HG03571 (cell line): ENCODE measurements around the gene HOTAIR.

Experiments used
- ATAC-seq: cut with Tn5 transposase; IDR thresholded peaks from one replicate; pipeline ENCODE4 v1.9.1; 2021; ENCODE audit not compliant: unreplicated experiment

Gene HOTAIR

GRCh38 chr12:53974084-53975063 is at the start of gene HOTAIR:
Gene HOTAIR, minus strand, starts transcription at chr12:53974954.
- ATAC-seq: no peak

- no peak for ATAC-seq
Measured at GRCh38 chr12:54024127-54024526, 49.4 kb upstream of the HOTAIR start.

- ATAC-seq: no peak
Measured at GRCh38 chr12:54022960-54023884, 48.5 kb upstream of the HOTAIR start.

GRCh38 chr12:54021432-54022013 is 46.8 kb upstream of the HOTAIR start:
- ATAC-seq: no peak

GRCh38 chr12:54020591-54021405 is 46.0 kb upstream of the HOTAIR start:
- no peak for ATAC-seq

- no peak for ATAC-seq
Measured at GRCh38 chr12:54019924-54020590, 45.3 kb upstream of the HOTAIR start.

- no peak for ATAC-seq
Measured at GRCh38 chr12:54019091-54019811, 44.5 kb upstream of the HOTAIR start.

- no peak for ATAC-seq
Measured at GRCh38 chr12:54018468-54018984, 43.8 kb upstream of the HOTAIR start.

- peak; percentile 81 for ATAC-seq
Measured at GRCh38 chr12:54017878-54018467, 43.2 kb upstream of the HOTAIR start.

GRCh38 chr12:54017027-54017788 is 42.5 kb upstream of the HOTAIR start:
- peak; percentile 11 for ATAC-seq

- no peak for ATAC-seq
Measured at GRCh38 chr12:54016478-54016964, 41.8 kb upstream of the HOTAIR start.

GRCh38 chr12:54016051-54016450 is 41.3 kb upstream of the HOTAIR start:
- ATAC-seq: no peak

GRCh38 chr12:54015018-54015931 is 40.5 kb upstream of the HOTAIR start:
- no peak for ATAC-seq

GRCh38 chr12:54014377-54015017 is 39.7 kb upstream of the HOTAIR start:
- no peak for ATAC-seq

- ATAC-seq: no peak
Measured at GRCh38 chr12:54012631-54013409, 38.1 kb upstream of the HOTAIR start.
